ENCODE results near the gene NLGN1. TPM values are rescaled to one million over a fixed set of nuclear protein-coding genes. Genes with fewer than 3 reads are reported as not detected.

The NLGN1 gene
- total RNA-seq, 4 donors from 2014 or later: 21.6 to 50.7 (median 30.4) TPM

DNA sequence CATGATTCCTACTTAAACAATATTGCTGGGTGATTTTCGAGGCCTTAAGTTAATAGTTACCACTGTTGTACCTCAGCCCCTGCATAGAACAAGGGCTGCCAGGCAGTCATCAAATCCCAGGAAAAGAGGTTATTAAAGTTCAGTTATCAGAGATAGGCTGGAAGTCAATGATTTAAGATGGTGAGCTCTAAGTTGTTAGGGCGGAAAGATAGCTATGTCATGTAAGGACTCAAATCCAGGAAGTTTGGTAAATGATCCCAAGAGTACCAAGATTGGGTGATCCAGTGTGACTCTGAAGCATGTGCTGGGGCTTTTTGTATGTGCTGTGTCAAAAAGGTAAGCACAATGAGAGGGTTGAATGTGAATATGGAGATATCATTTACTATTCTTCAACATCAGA lies 287.9 kb downstream of the NLGN1 start:
- 87% methylated on average over 2 of the region's 2 CpGs for WGBS, 2 donors
- no peak for DNase-seq (ENCODE audit: low spot score in 2 of 2)
- TF ChIP-seq POLR2A (IDR thresholded peaks at IDR 0.05): no peak
- TF ChIP-seq EP300 (IDR thresholded peaks at IDR 0.05): no peak
- TF ChIP-seq, protein P1, sequence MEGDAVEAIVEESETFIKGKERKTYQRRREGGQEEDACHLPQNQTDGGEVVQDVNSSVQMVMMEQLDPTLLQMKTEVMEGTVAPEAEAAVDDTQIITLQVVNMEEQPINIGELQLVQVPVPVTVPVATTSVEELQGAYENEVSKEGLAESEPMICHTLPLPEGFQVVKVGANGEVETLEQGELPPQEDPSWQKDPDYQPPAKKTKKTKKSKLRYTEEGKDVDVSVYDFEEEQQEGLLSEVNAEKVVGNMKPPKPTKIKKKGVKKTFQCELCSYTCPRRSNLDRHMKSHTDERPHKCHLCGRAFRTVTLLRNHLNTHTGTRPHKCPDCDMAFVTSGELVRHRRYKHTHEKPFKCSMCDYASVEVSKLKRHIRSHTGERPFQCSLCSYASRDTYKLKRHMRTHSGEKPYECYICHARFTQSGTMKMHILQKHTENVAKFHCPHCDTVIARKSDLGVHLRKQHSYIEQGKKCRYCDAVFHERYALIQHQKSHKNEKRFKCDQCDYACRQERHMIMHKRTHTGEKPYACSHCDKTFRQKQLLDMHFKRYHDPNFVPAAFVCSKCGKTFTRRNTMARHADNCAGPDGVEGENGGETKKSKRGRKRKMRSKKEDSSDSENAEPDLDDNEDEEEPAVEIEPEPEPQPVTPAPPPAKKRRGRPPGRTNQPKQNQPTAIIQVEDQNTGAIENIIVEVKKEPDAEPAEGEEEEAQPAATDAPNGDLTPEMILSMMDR (IDR thresholded peaks at IDR 0.05): no peak
- Histone ChIP-seq H3K4me3 (no peak overlapping the region), H3K27ac (no peak overlapping the region), H3K36me3 (no peaks in the 10 kb centered on the region), H3K27me3 (no peaks in the 10 kb centered on the region), H3K4me1 (no peaks in the 10 kb centered on the region), H3K9me3 (no peaks in the 10 kb centered on the region)

DNA sequence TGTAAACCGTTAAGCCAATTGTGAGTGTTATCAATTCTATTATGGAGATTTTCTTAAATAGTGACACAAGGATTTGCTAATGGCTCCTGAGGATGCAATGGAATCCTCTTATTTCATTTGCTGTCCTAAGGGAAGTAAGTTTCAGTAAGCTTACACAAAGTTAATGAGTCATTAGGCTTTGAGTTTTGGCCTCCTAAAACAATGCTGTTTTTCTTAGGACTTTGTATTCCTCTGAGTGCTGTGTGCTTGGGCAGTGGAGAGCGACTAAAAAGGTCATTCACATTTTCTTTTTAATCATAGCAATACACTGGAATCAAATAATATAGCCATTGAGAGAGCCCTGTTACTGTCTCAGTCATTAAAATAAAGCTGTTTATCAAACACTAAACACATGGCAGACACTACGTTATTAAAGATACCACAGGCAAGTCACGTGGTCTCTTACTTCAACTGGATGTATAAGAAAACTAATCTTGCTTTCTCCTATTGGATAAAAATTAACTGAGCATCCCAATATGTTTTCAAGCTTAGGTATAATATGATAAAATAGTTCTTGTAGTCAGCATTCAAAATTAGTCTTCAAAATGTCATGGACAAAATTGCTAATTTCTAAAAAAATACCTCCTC lies 290.8 kb downstream of the NLGN1 start:
- H3K36me3 ChIP-seq: no peaks in the 10 kb centered on the region
- H3K27me3 ChIP-seq: no peaks in the 10 kb centered on the region
- no peak for DNase-seq (ENCODE audit: low spot score in 2 of 2)
- no peaks in the 10 kb centered on the region for H3K9me3 ChIP-seq
- WGBS, 2 donors: 46 to 54% methylated on average over 4 of the region's 4 CpGs
- H3K4me3 ChIP-seq: no peak overlapping the region
- TF ChIP-seq POLR2A (IDR thresholded peaks at IDR 0.05): no peak
- no peak for TF ChIP-seq EP300 (IDR thresholded peaks at IDR 0.05)
- TF ChIP-seq, protein P1 (IDR thresholded peaks at IDR 0.05): no peak
- no peaks in the 10 kb centered on the region for H3K4me1 ChIP-seq
- H3K27ac ChIP-seq: no peak overlapping the region

DNA sequence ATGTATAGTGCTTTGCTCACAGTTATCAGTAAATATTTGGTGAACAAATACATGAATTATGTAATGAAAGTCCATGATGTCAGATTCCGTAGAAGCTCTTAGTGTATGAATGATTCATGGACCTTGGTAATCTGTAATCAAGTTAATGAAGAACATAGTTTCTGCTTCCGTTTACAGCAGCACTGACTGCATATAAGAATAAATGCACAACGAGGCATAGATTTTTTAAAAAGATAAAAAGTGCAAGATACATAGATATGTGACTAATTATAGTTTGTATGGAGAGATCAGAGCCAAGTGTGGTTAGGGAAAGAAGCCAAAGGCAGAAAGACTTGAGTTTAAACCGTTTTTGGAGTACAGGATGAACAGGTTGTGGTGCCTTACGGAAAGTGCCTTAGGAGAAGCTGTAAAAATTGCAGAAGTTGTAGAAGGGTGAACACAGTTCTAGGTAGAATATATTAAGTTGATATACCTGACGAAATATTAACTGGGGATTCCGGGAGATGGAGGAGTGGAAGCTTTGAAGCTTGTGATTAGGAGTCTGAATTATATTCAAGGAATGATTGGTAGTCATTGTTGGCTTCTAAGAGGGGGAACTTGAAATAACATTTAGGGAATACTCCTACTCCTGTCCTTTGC lies 293.1 kb downstream of the NLGN1 start:
- no peaks in the 10 kb centered on the region for H3K27me3 ChIP-seq
- no peaks in the 10 kb centered on the region for H3K4me1 ChIP-seq
- DNase-seq (ENCODE audit: low spot score in 2 of 2): no peak
- no peak overlapping the region for H3K4me3 ChIP-seq
- no peaks in the 10 kb centered on the region for H3K36me3 ChIP-seq
- TF ChIP-seq, protein P1 (IDR thresholded peaks at IDR 0.05): no peak
- TF ChIP-seq POLR2A (IDR thresholded peaks at IDR 0.05): no peak
- no peak for TF ChIP-seq EP300 (IDR thresholded peaks at IDR 0.05)
- WGBS, 2 donors: 70 to 74% methylated on average over 7 of the region's 7 CpGs
- H3K27ac ChIP-seq: no peak overlapping the region
- no peaks in the 10 kb centered on the region for H3K9me3 ChIP-seq

DNA sequence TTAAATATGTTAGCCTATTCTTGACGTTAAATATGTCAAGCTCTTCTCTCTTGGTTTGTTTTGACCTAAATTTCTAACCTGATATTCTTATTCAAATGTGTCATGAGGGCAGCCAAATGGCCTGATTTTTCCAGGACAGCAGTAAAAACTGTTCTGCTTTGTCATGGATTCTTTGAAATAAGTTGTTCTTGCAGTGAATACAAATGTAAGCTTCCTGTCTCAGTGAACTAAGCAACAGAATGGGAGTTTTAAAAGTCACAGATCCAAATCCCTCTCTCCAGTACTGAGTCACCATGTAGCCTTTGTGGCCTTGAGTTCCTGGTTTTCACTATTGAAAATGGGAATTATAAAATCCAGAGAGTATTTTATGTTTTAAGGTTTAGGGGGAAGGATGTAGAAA lies 301.8 kb downstream of the NLGN1 start:
- Histone ChIP-seq H3K9me3 (peaks cover 0 to 10% (median 0%) of the 10 kb centered on the region in 4 donors), H3K27ac (no peak overlapping the region), H3K36me3 (no peaks in the 10 kb centered on the region), H3K4me1 (peaks cover 0 to 7% (median 0%) of the 10 kb centered on the region in 4 donors), H3K27me3 (no peaks in the 10 kb centered on the region), H3K4me3 (no peak overlapping the region)
- DNase-seq (ENCODE audit: low spot score in 2 of 2): no peak
- WGBS, 2 donors: 82 to 87% methylated on average over 1 of the region's 1 CpG
- TF ChIP-seq EP300 (IDR thresholded peaks at IDR 0.05) (no peak), POLR2A (IDR thresholded peaks at IDR 0.05) (no peak)
- TF ChIP-seq, protein P1 (IDR thresholded peaks at IDR 0.05): no peak

DNA sequence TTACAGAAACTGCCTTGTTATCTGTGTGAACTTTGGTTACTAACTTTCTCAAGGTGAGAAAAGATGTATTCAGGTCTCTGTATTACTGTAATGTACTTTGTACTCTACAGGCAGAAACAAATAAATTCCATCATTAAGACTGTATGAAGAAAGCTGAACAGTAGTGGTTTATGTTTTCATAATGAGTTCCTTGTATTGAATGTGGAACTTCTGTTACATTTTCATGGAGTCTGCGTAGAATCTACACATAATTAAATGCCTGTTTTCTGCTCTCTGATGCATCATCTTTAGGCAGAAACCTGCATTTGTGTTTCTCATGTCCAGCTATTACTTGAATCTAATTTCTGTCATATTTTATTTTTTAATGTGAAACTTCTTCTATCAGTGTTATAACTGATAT lies 302.8 kb downstream of the NLGN1 start:
- WGBS, 2 donors: 43 to 57% methylated on average over 1 of the region's 1 CpG
- no peak for DNase-seq (ENCODE audit: low spot score in 2 of 2)
- Histone ChIP-seq H3K27me3 (no peaks in the 10 kb centered on the region), H3K4me1 (peaks cover 0 to 7% (median 0%) of the 10 kb centered on the region in 4 donors), H3K9me3 (peaks cover 0 to 10% (median 0%) of the 10 kb centered on the region in 4 donors), H3K4me3 (no peak overlapping the region), H3K27ac (no peak overlapping the region), H3K36me3 (no peaks in the 10 kb centered on the region)
- TF ChIP-seq EP300 (IDR thresholded peaks at IDR 0.05): no peak
- no peak for TF ChIP-seq POLR2A (IDR thresholded peaks at IDR 0.05)
- TF ChIP-seq, protein P1 (IDR thresholded peaks at IDR 0.05): no peak
